SK-N-SH (cell line): Measurements from ENCODE around the gene PPP1R13L.

Source experiments
- CHD2 ChIP-seq: fragments of 150-350 bp; IDR thresholded peaks from 2 replicates; pipeline ENCODE4 v1.6.1; 2018; ENCODE audit warnings: low read length; ENCODE audit not compliant: partially characterized antibody
- CTCF ChIP-seq: fragments of 200-600 bp; sonication (generic); IDR thresholded peaks from 2 replicates; pipeline ENCODE4 v1.6.1; 2017; ENCODE audit warnings: antibody characterized with exemption, mild to moderate bottlenecking, moderate library complexity
- EP300 ChIP-seq, 2 experiments: IDR thresholded peaks; 2 replicates each; pipeline versions ENCODE4 v1.4.0 to v1.6.1; 2012; ENCODE audit warnings: borderline replicate concordance in 1 of 2, low read depth in 1 of 2, low read length in 1 of 2
- EZH2phosphoT487 ChIP-seq: fragments of 200-600 bp; sonication (generic); IDR thresholded peaks from 2 replicates; pipeline ENCODE4 v1.6.1; 2017; ENCODE audit warnings: low read depth, mixed run types, mild to moderate bottlenecking, antibody characterized with exemption, moderate library complexity, borderline replicate concordance
- GABPA ChIP-seq: IDR thresholded peaks from 2 replicates; pipeline ENCODE4 v1.4.0; 2012; ENCODE audit warnings: low read depth, mild to moderate bottlenecking
- JUND ChIP-seq: IDR thresholded peaks from 2 replicates; pipeline ENCODE4 v1.4.0; 2012
- MAX ChIP-seq: IDR thresholded peaks from 2 replicates; pipeline ENCODE4 v1.4.0; 2012; ENCODE audit warnings: low read depth
- NFIC ChIP-seq: IDR thresholded peaks from 2 replicates; pipeline ENCODE4 v1.4.0; 2012; ENCODE audit warnings: borderline replicate concordance
- POLR2AphosphoS5 ChIP-seq: IDR thresholded peaks from 2 replicates; pipeline ENCODE4 v1.6.1; 2012; ENCODE audit warnings: low read depth, low read length
- RAD21 ChIP-seq: IDR thresholded peaks from 2 replicates; pipeline ENCODE4 v1.6.1; 2012; ENCODE audit warnings: mild to moderate bottlenecking, low read length
- RCOR1 ChIP-seq: fragments of 150-350 bp; IDR thresholded peaks from 2 replicates; pipeline ENCODE4 v1.6.1; 2017; ENCODE audit warnings: antibody characterized with exemption, low read length
- SIN3A ChIP-seq: IDR thresholded peaks from 2 replicates; pipeline ENCODE4 v1.6.1; 2012; ENCODE audit warnings: low read depth, mild to moderate bottlenecking, low read length, moderate library complexity, borderline replicate concordance
- SMC3 ChIP-seq: IDR thresholded peaks from 2 replicates; pipeline ENCODE4 v1.6.1; 2012; ENCODE audit warnings: low read depth, low read length, improper control_type of control experiment
- YY1 ChIP-seq: IDR thresholded peaks from 2 replicates; pipeline ENCODE4 v1.4.0; 2012; ENCODE audit warnings: low read depth, mild to moderate bottlenecking

- no peak for TF ChIP-seq CTCF
- TF ChIP-seq POLR2AphosphoS5: no peak
- no peak for TF ChIP-seq RCOR1
- no peak for TF ChIP-seq SIN3A
- no peak for TF ChIP-seq EP300 (IDR thresholded peaks at IDR 0.05; ENCODE audit: borderline replicate concordance in 1 of 2, low read depth in 1 of 2, low read length in 1 of 2)
- TF ChIP-seq YY1: no peak
- no peak for TF ChIP-seq NFIC
- TF ChIP-seq CHD2: no peak
- no peak for TF ChIP-seq EZH2phosphoT487
- TF ChIP-seq GABPA: no peak
- no peak for TF ChIP-seq SMC3
- TF ChIP-seq MAX: no peak
- no peak for TF ChIP-seq JUND
- no peak for TF ChIP-seq RAD21
Observed at GRCh38 chr19:45351401-45351952, 53.4 kb downstream of the PPP1R13L start.
